IMR-90 (cell line): Measurements from ENCODE around the gene FBXW8. TPM values are rescaled to one million over a fixed set of nuclear protein-coding genes. Genes with fewer than 3 reads are reported as not detected.

ENCODE experiments used
- ATAC-seq: fragments of 200-7000 bp; cut with Tn5 transposase; 2 replicates; pipeline ENCODE4 v1.9.1; 2020; ENCODE audit warnings: low read depth, mild to moderate bottlenecking, moderate library complexity
- BruUV-seq: library from RNA; stranded (reverse); fragments of 400-500 nt; replicated peaks from 2 replicates; lab custom pipeline; 2021; lab: Mats Ljungman, UMichigan
- CTCF ChIA-PET: fragments of 300-600 bp; formaldehyde crosslinking; extraction: SDS; loops from one replicate; lab custom pipeline; 2021; ENCODE audit warnings: antibody characterized with exemption; lab: Yijun Ruan, JAX
- POLR2A ChIA-PET: fragments of 300-600 bp; sonication (Branson Sonifier 250); formaldehyde crosslinking; loops from one replicate; lab custom pipeline; 2022; ENCODE audit warnings: antibody characterized with exemption; ENCODE audit not compliant: unreplicated experiment; lab: Charles Lee
- DNase-seq: peaks from one replicate; pipeline ENCODE4 v3.0.0; 2013
- H2AFZ ChIP-seq: replicated peaks from 2 replicates; pipeline ENCODE3; 2013; ENCODE audit warnings: low read length, mild to moderate bottlenecking; ENCODE audit not compliant: poor library complexity
- H2AK5ac ChIP-seq: 2 replicates; pipeline ENCODE4 v1.6.1; 2013; ENCODE audit warnings: low read depth, low read length, inconsistent platforms
- H2AK9ac ChIP-seq: replicated peaks from 2 replicates; pipeline ENCODE3; 2013; ENCODE audit warnings: mild to moderate bottlenecking, low read depth, low read length, moderate library complexity; ENCODE audit not compliant: poor library complexity
- H2BK120ac ChIP-seq: 2 replicates; pipeline ENCODE4 v1.6.1; 2013; ENCODE audit warnings: low read depth, low read length, inconsistent platforms
- H2BK15ac ChIP-seq: 3 replicates; pipeline ENCODE4 v1.6.1; 2013; ENCODE audit warnings: low read depth, low read length, inconsistent platforms
- H2BK20ac ChIP-seq: 2 replicates; pipeline ENCODE4 v1.6.1; 2013; ENCODE audit warnings: low read depth, mild to moderate bottlenecking, inconsistent platforms, low read length, moderate library complexity
- H2BK5ac ChIP-seq: 2 replicates; pipeline ENCODE4 v1.6.1; 2013; ENCODE audit warnings: mild to moderate bottlenecking, low read depth, low read length, inconsistent platforms; ENCODE audit not compliant: poor library complexity, severe bottlenecking
- H3K14ac ChIP-seq: replicated peaks from 2 replicates; pipeline ENCODE4 v1.6.1; 2013; ENCODE audit warnings: low read depth, low read length, inconsistent platforms
- H3K18ac ChIP-seq: 2 replicates; pipeline ENCODE4 v1.6.1; 2013; ENCODE audit warnings: low read depth, low read length, control low read depth
- H3K23ac ChIP-seq: 2 replicates; pipeline ENCODE4 v1.6.1; 2013; ENCODE audit warnings: low read depth, low read length, inconsistent platforms
- H3K27ac ChIP-seq: 2 replicates; pipeline ENCODE4 v1.5.1; 2013; ENCODE audit warnings: mild to moderate bottlenecking, control low read depth, low read length; ENCODE audit not compliant: insufficient read depth
- H3K27me3 ChIP-seq: 2 replicates; pipeline ENCODE4 v1.6.1; 2013; ENCODE audit warnings: low read length; ENCODE audit not compliant: control insufficient read depth, insufficient read depth
- H3K36me3 ChIP-seq: 2 replicates; pipeline ENCODE4 v1.6.1; 2013; ENCODE audit warnings: low read length, mixed read lengths; ENCODE audit not compliant: control insufficient read depth, insufficient read depth
- H3K4ac ChIP-seq: 2 replicates; pipeline ENCODE4 v1.6.1; 2013; ENCODE audit warnings: low read depth, low read length, inconsistent platforms
- H3K4me1 ChIP-seq: 2 replicates; pipeline ENCODE4 v1.6.1; 2013; ENCODE audit warnings: low read length, mixed read lengths; ENCODE audit not compliant: control insufficient read depth, insufficient read depth
- H3K4me2 ChIP-seq: 2 replicates; pipeline ENCODE4 v1.6.1; 2013; ENCODE audit warnings: low read depth, mild to moderate bottlenecking, control low read depth, low read length, moderate library complexity
- H3K4me3 ChIP-seq: 2 replicates; pipeline ENCODE4 v1.5.1; 2013; ENCODE audit warnings: low read depth, mild to moderate bottlenecking, control low read depth, low read length, moderate library complexity; ENCODE audit not compliant: insufficient read depth
- H3K56ac ChIP-seq: 2 replicates; pipeline ENCODE4 v1.6.1; 2013; ENCODE audit warnings: low read length, inconsistent platforms; ENCODE audit not compliant: insufficient read depth; ENCODE audit errors: extremely low read depth
- H3K79me1 ChIP-seq, 2 experiments: 2 replicates each; pipeline ENCODE4 v1.6.1; 2013; ENCODE audit warnings: low read length in 2 of 2, inconsistent platforms in 1 of 2, low read depth in 1 of 2
- H3K9ac ChIP-seq: 2 replicates; pipeline ENCODE4 v1.6.1; 2013; ENCODE audit warnings: low read depth, low read length, control low read depth
- H3K9me1 ChIP-seq: 2 replicates; pipeline ENCODE4 v1.6.1; 2013; ENCODE audit warnings: low read length, inconsistent platforms; ENCODE audit not compliant: insufficient read depth
- H3K9me3 ChIP-seq: 2 replicates; pipeline ENCODE4 v1.6.1; 2013; ENCODE audit warnings: low read length; ENCODE audit not compliant: control insufficient read depth, insufficient read depth
- H4K20me1 ChIP-seq: 2 replicates; pipeline ENCODE4 v1.6.1; 2013; ENCODE audit warnings: low read length, inconsistent platforms; ENCODE audit not compliant: insufficient read depth
- H4K5ac ChIP-seq: 2 replicates; pipeline ENCODE4 v1.6.1; 2013; ENCODE audit warnings: mild to moderate bottlenecking, low read depth, low read length, control low read depth
- H4K8ac ChIP-seq, 2 experiments: 2 replicates each; pipeline ENCODE4 v1.6.1; 2013; ENCODE audit warnings: low read depth in 2 of 2, low read length in 2 of 2, control low read depth in 1 of 2, inconsistent platforms in 1 of 2
- H4K91ac ChIP-seq: 2 replicates; pipeline ENCODE4 v1.6.1; 2013; ENCODE audit warnings: low read depth, low read length, inconsistent platforms; ENCODE audit not compliant: insufficient read depth
- BHLHE40 ChIP-seq: fragments of 150-350 bp; IDR thresholded peaks from 2 replicates; pipeline ENCODE4 v1.6.1; 2016; ENCODE audit warnings: mild to moderate bottlenecking, low read depth, low read length
- FOS ChIP-seq: fragments of 150-350 bp; IDR thresholded peaks from 2 replicates; pipeline ENCODE4 v1.6.1; 2016; ENCODE audit warnings: low read depth, low read length
- RCOR1 ChIP-seq: IDR thresholded peaks from 2 replicates; pipeline ENCODE4 v1.6.1; 2012; ENCODE audit warnings: mild to moderate bottlenecking, low read length, improper control_type of control experiment; ENCODE audit not compliant: insufficient replicate concordance
- WGBS, 2 experiments: methylation state at CpG; one replicate each; pipeline versions ENCODE4 v1.1.5 to v1.1.7; 2013; ENCODE audit warnings: missing lambda C conversion rate in 2 of 2; ENCODE audit not compliant: insufficient read length in 1 of 2; ENCODE audit errors: extremely low coverage in 2 of 2; 5-methylcytosine and 5-hydroxymethylcytosine counted together
- dilution Hi-C: fragments of 300-500 bp; cut with HindIII; formaldehyde crosslinking; loops from one replicate; pipeline ENCODE4 v1.14.3; 2018; ENCODE audit warnings: low sequenced_read_pairs; ENCODE audit not compliant: unreplicated experiment
- in situ Hi-C: fragments of 300-500 bp; cut with MboI; formaldehyde crosslinking; loops from 3 replicates; pipeline ENCODE4 v1.14.3; 2019; ENCODE audit warnings: low sequenced_read_pairs, inconsistent platforms, mixed read lengths
- intact Hi-C: fragments of 100-400 bp; cut with micrococcal nuclease; formaldehyde crosslinking; loops from 2 replicates; pipeline ENCODE4 v1.10.0; 2022
- polyA plus RNA-seq, 3 experiments: library from polyadenylated mRNA; depleted of rRNA; stranded (reverse); fragments of >200 nt; gene quantifications; 2 replicates each; pipeline ENCODE4 v1.2.3, GENCODE V29; 2012; ENCODE audit warnings: low replicate concordance in 1 of 3
- total RNA-seq: library from RNA; depleted of rRNA; stranded (reverse); fragments of >200 nt; gene quantifications from 2 replicates; pipeline ENCODE4 v1.2.3, GENCODE V29; 2012

The FBXW8 gene
- total and polyA plus RNA-seq, 2 of the 4 experiments (the other 2 are of a cell fraction): 20.3 to 25.8 TPM

- TF ChIP-seq FOS (no peak), RCOR1 (no peak)
Observed at GRCh38 chr12:116964054-116965050, 53.6 kb downstream of the FBXW8 start (continued).

DNA sequence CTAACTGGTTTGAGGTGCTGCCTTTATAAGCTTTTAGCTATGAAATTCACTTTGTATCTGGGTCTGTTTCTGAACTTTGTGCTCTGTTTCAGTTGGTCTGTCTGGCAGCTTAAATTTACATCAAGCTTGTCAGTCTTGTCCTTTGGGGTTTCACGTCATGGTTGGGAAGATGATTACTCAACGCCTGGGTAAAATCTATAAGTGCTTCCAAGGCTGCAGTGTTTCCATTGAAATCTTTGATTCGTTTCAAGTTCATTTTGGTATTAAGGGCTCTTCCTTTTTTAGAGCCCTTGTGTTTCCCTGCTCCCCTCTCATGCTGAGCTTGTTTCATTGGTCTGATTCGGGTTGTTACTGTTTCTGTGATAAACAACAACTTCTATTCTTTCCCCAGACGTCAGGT lies 58.2 kb downstream of the FBXW8 start:
- Histone ChIP-seq H3K14ac (no peak overlapping the region), H3K27ac (no peak overlapping the region), H3K4ac (no peak overlapping the region), H3K4me1 (peaks cover 8% of the 10 kb centered on the region), H3K27me3 (no peaks in the 10 kb centered on the region), H3K18ac (no peak overlapping the region), H4K8ac (no peak overlapping the region), H3K4me3 (no peak overlapping the region), H3K79me1 (peaks cover 15 to 50% of the 10 kb centered on the region in 2 experiments), H2BK20ac (no peak overlapping the region), H2BK15ac (no peak overlapping the region), H3K9me3 (no peaks in the 10 kb centered on the region), H3K9ac (no peak overlapping the region), H3K9me1 (peaks cover 21% of the 10 kb centered on the region), H2BK5ac (no peak overlapping the region), H2BK120ac (no peak overlapping the region), H4K5ac (no peak overlapping the region), H4K20me1 (peaks cover 21% of the 10 kb centered on the region; the same call in 1 of the 2 replicates), H2AK9ac (no peak overlapping the region), H3K23ac (no peak overlapping the region), H3K56ac (no peak overlapping the region), H3K36me3 (peaks cover 29% of the 10 kb centered on the region), H2AK5ac (no peak overlapping the region), H3K4me2 (no peak overlapping the region), H2AFZ (no peak overlapping the region), H4K91ac (no peak overlapping the region)
- 83% methylated on average over 2 of the region's 5 CpGs; no CpG with 5 or more reads in 1 of the 2 experiments for WGBS, 2 experiments
- ChIA-PET POLR2A (no interaction called here), CTCF (interaction anchor here (0.6 to 0.7 kb wide), 2 partner anchors 11 to 862 kb away, joined by 3 to 4 read pairs; no protein-coding TSS in a partner anchor)
- dilution Hi-C loops: no loop called here
- intact Hi-C loops: no loop called here
- in situ Hi-C loops: no loop called here
- no TSS peak for BruUV-seq
- TF ChIP-seq RCOR1 (no peak), BHLHE40 (no peak)
- ATAC-seq: no peak
- DNase-seq: no peak
